GM18951 (cell line): Measurements from ENCODE around the gene NEURL1.

Experiments used
- POLR2A ChIP-seq: IDR thresholded peaks from 4 replicates; pipeline ENCODE4 v1.6.1; 2011; ENCODE audit warnings: mild to moderate bottlenecking; ENCODE audit not compliant: insufficient read length, insufficient read depth; ENCODE audit errors: extremely low read depth
- in situ Hi-C: fragments of 300-500 bp; cut with MboI; formaldehyde crosslinking; loops from one replicate; pipeline ENCODE4 v1.12.0; 2022; ENCODE audit warnings: low sequenced_read_pairs, mixed read lengths, inconsistent platforms; ENCODE audit not compliant: unreplicated experiment

NEURL1 gene

GRCh38 chr10:103454026-103454425 is 39.5 kb upstream of the NEURL1 start:
- TF ChIP-seq POLR2A = no peak
- in situ Hi-C loops = no loop called here

- in situ Hi-C loops = no loop called here
- no peak for TF ChIP-seq POLR2A
Measured at GRCh38 chr10:103455235-103455634, 38.3 kb upstream of the NEURL1 start.

- in situ Hi-C loops = no loop called here
- TF ChIP-seq POLR2A = no peak
Measured at GRCh38 chr10:103456074-103456660, 37.3 kb upstream of the NEURL1 start.

- TF ChIP-seq POLR2A = no peak
- in situ Hi-C loops = no loop called here
Measured at GRCh38 chr10:103457176-103457712, 36.3 kb upstream of the NEURL1 start.

- no peak for TF ChIP-seq POLR2A
- in situ Hi-C loops = no loop called here
Measured at GRCh38 chr10:103457896-103458583, 35.5 kb upstream of the NEURL1 start.

GRCh38 chr10:103458720-103459119 is 34.8 kb upstream of the NEURL1 start, which contains the start of gene CALHM1:
Gene CALHM1 (minus strand): TSS chr10:103458900. CDS start chr10:103458751, 149 bp downstream.
- no peak for TF ChIP-seq POLR2A
- in situ Hi-C loops = no loop called here

GRCh38 chr10:103459615-103460014 is 33.9 kb upstream of the NEURL1 start:
- in situ Hi-C loops = no loop called here
- no peak for TF ChIP-seq POLR2A

GRCh38 chr10:103463499-103463898 is 30.0 kb upstream of the NEURL1 start:
- no peak for TF ChIP-seq POLR2A
- in situ Hi-C loops = no loop called here

GRCh38 chr10:103465411-103466179 is 27.9 kb upstream of the NEURL1 start:
- no peak for TF ChIP-seq POLR2A
- in situ Hi-C loops = no loop called here

GRCh38 chr10:103466734-103467133 is 26.8 kb upstream of the NEURL1 start:
- TF ChIP-seq POLR2A = no peak
- in situ Hi-C loops = no loop called here

GRCh38 chr10:103467406-103467805 is 26.1 kb upstream of the NEURL1 start:
- in situ Hi-C loops = no loop called here
- TF ChIP-seq POLR2A = no peak

- in situ Hi-C loops = no loop called here
- no peak for TF ChIP-seq POLR2A
Measured at GRCh38 chr10:103469201-103469600, 24.3 kb upstream of the NEURL1 start.
